Umbilical cord (tissue), 2 donors: ENCODE measurements around the gene GRM8. TPM values are rescaled to one million over a fixed set of nuclear protein-coding genes. Genes with fewer than 3 reads are reported as not detected.

Experiments used
- DNase-seq: peaks from one replicate; pipeline ENCODE4 v3.0.0-alpha.2; 2015; ENCODE audit warnings: low spot score
- total RNA-seq: library from RNA; depleted of rRNA; stranded (reverse); fragments of >200 nt; gene quantifications from one replicate; pipeline ENCODE4 v1.2.3, GENCODE V29; 2014; ENCODE audit warnings: low replicate concordance; ENCODE audit not compliant: insufficient read depth

Gene GRM8
- total RNA-seq, 1 donor from 2014 or later = 4.1 TPM

GRCh38 chr7:127034186-127034806 is 218.4 kb downstream of the GRM8 start:
- DNase-seq = no peak

GRCh38 chr7:127029823-127030222 is 222.9 kb downstream of the GRM8 start:
- no peak for DNase-seq

- no peak for DNase-seq
Observed at GRCh38 chr7:127021857-127022256, 230.9 kb downstream of the GRM8 start.

DNA sequence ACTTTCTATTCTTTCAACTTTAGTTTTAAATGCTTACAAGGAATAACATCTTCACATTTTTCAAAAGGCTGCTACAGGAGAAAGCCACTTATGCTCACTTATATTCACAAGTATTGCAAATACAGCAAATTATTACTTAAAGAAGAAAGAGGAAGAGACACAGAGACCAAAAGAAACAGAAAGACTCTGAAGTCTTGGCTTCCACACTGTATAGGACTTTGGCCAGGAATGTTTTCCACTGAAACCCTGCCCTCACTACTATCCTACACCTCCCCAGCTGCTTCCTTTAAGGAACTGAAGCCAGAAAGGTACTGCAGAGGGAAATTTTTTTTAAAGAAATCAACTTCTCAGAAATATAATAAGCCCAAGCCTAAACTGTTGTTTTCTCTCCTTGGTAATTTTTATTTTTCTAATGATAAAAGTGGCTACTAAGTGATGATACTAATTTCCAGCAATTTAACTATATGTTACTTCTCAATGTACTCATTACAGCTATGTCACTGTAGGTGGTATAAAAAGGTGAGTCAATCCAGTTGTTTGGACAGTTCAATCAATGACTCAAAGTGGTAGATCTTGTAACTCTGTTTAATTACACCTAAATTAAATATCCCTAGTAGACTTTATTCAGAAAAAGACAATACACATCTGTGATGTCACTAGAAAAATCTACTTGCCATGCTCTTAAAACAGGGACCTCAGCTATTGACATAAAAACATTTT is 231.6 kb downstream of the GRM8 start:
- DNase-seq = no peak

DNA sequence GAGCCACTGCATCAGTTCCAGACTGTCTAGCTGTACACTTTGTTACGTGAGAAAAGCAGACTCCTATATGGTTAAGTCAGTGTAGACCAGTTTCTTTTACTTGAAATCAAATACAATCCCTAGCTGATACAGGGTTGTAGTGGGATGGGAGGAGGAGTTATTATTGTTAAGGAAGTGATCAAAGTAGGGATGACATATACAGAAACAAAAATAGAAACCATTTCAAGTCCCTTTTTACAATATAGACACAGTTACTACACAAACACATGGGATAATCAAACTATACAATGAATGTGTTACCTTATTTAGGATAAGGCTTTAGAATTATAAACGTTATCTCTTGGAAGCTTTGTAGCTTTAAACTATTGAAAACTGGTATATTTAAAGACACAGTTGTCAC is 233.9 kb downstream of the GRM8 start:
- no peak for DNase-seq

DNA sequence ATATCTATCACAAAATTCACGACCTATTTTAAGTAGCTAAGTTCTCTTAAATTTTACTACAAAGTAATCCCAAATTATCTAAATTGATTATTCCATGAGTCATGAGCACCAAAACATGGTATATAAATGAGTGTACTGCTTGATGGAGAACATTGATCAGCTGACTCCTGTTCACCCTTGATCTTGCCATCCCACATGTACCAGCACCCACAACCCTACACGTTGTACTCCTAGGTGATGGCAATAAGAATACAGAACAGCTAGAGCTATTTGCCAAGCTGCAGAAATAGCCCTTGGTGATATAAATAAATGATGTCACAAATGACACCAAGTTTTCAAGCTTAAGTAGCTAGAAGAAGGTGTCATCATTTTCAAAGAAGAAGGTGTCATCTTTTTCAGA is 235.5 kb downstream of the GRM8 start:
- DNase-seq = no peak

- DNase-seq = no peak
Observed at GRCh38 chr7:127000725-127001124, 252.0 kb downstream of the GRM8 start.

DNA sequence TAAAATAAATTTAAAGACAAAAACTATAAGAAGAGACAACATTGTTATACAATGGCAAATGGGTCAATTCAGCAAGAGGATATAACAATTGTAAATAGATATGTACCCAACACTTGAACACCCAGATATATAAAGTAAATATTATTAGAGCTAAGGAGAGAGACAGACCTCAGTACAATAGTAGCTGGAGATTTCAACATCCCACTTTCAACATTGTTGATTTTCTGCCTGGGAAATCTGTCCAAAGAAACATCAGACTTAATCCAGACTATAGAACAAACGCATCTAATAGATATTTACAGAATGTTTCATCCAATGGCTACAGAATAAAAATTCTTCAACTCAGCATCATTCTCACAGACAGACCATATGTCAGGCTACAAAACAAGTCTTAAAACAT is 256.1 kb downstream of the GRM8 start:
- DNase-seq = no peak

GRCh38 chr7:126993626-126994213 is 259.0 kb downstream of the GRM8 start:
- DNase-seq = no peak

GRCh38 chr7:126988022-126988421 is 264.7 kb downstream of the GRM8 start:
- DNase-seq = no peak

DNA sequence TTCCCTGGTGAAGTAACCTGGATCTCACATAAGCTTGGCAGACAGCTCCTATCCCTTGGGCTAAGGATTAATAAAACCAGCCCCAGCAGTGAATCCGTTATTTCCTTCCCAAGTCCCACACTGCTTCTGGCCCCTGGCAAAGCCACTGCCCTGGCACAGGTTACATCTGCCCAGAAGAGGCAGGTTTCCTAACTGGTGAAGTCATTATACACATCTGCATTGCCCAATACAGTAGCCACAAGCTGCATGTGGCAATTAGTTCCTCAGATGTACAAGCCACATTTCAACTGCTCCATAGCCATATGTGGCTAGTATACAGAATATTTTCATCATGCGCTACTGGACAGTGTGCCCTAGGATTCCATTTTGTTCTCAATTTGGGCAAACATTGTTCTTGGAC is 273.0 kb downstream of the GRM8 start:
- DNase-seq = no peak

GRCh38 chr7:126978865-126979264 is 273.9 kb downstream of the GRM8 start:
- DNase-seq = no peak

DNA sequence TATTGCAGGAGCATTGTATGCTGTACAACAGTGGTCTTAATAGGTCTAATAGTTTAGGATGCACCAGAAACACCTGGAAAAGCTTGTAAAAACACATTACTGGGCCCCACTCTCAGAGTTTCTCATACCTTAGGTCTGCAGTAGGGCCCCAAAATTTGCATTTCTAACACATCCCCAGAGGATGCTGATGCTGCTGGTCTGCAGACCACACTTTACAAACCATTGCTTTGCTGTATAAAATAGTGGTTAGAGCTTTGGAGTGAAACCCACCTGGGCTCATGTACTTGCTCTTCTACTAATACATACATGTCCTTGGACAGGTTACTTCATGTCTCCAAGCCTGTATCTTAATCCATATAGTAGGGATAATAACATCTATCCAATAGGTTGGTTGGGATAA is 279.7 kb downstream of the GRM8 start:
- no peak for DNase-seq

GRCh38 chr7:126972571-126972970 is 280.2 kb downstream of the GRM8 start:
- DNase-seq = no peak

DNA sequence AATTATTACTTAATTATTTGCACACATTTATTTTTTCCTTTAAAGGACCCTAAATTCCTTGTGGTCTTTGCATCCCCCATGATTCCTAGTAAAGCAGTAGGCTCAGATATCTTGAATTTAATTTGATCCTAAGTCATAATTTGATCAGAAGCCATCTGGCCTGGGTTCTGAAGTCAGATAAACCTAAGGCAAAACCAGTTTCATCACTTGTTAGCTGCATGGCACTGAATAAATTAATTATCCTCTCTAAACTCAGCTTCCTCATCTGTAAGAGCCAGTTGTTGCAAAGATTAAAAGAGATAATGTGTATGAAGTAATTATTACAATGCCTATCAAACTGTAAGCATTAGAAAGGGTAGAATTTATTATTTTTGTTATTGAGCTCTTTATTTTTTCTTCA is 293.1 kb downstream of the GRM8 start:
- no peak for DNase-seq

DNA sequence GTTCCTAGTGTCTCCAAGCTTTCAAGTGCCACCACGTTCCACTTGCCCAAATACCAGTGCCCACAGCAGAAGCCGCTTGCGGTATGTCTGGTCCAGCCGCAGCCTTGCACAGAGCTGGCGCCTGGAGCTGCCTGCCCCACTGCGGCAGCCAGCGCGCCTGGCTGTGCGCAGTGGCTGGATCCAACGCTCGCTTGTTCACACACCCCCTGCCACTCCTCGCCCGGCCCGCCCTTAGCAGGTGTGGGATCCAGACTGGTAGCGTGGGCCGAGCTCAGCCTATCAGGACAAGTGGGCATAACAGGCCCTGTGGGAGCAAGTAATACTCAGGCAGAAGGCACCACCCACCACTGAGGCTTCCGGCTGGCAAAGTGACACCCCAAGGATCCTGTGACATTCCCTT is 294.4 kb downstream of the GRM8 start:
- no peak for DNase-seq

GRCh38 chr7:126957443-126957842 is 295.3 kb downstream of the GRM8 start:
- DNase-seq = no peak

DNA sequence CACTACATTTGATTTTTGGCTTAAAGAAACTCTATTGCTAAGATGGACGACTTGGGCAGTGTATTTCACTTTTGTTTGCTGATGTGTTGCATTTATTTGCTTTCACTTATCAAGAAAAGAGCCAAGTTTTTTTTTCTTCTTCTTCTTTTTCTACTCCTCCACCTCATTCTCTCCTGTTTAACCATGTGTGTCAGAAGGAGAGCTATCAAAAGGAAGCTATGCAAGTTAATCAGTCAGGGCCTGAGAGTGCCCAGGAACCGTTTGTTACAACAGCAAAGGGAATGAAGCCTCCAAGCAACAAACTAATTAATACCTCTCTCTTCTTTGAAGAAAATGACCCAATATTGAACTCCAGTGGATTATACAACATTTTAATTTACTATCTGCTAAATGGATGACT is 299.3 kb downstream of the GRM8 start:
- DNase-seq = no peak

DNA sequence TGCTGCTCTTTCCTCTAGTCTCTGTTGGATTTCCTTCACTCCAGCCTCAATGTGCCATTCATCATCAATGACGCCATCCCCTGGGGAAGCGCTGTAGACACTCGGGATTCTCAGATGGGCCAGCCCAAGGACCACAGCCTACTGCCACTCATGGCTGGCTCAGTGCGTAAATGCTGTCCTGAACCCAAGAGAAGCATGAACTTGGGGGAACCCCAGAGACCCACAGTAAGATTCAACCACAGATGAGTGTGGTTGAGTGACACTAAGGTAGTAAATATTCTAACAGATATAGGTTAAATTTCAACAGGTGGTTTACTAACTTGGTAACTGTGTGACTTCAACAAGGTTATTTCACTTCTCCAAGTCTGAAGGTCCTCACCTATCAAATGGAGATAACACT is 304.1 kb downstream of the GRM8 start:
- DNase-seq = no peak

DNA sequence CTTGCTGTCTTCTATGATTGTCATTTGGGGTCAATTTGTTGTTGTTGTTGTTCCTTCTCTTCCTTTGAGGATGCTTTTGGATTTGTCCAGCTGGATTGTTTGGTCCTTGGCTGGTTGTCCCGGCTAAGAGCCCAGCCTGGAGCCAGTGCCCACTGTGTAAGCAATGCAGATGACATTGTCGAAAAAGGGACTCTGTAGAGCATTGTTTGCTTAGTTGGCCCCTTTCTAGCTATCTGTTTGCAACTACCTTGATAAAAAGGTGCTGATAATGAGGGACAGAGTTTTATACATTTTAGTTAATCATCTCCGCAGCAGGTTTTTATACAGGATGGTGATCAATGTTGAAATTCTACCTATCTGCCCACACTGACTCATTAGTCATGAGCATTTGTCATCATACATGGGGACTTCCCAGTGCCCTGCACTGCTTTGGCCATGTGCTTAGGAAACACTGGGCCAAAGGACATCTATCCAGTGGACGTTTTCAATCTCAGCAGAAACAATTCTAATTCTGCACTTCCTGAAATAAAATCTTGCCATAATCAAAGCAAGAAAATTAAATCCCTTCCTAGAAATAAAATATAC is 311.9 kb downstream of the GRM8 start:
- no peak for DNase-seq

- no peak for DNase-seq
Observed at GRCh38 chr7:126937171-126937570, 315.6 kb downstream of the GRM8 start.

DNA sequence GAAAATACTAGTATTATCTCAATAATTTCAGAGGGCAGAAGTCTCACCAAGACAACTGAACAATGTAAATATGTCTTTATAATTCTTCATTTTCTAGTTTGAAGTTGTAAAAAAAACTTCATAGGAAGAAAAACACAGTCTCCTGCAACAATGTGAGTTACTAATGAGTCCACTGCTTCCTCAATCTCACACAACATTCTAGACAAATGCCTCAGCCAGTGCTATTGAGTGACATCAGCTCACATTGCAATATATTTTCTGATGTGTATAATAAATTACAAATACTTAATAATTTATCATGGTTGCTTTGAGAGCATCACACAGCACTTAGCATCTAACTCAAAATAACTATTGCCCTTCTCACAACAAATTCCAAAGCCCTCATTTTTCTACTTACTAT is 321.2 kb downstream of the GRM8 start:
- DNase-seq = no peak

- no peak for DNase-seq
Observed at GRCh38 chr7:126930166-126930565, 322.6 kb downstream of the GRM8 start.
